Measurements from ENCODE around the gene NXF1. TPM values are rescaled to one million over a fixed set of nuclear protein-coding genes. Genes with fewer than 3 reads are reported as not detected.

NXF1 gene
- total and polyA plus RNA-seq, 2 donors (not counting 1 experiment from before 2014, with no cell fraction given), result 161 to 262 TPM

DNA sequence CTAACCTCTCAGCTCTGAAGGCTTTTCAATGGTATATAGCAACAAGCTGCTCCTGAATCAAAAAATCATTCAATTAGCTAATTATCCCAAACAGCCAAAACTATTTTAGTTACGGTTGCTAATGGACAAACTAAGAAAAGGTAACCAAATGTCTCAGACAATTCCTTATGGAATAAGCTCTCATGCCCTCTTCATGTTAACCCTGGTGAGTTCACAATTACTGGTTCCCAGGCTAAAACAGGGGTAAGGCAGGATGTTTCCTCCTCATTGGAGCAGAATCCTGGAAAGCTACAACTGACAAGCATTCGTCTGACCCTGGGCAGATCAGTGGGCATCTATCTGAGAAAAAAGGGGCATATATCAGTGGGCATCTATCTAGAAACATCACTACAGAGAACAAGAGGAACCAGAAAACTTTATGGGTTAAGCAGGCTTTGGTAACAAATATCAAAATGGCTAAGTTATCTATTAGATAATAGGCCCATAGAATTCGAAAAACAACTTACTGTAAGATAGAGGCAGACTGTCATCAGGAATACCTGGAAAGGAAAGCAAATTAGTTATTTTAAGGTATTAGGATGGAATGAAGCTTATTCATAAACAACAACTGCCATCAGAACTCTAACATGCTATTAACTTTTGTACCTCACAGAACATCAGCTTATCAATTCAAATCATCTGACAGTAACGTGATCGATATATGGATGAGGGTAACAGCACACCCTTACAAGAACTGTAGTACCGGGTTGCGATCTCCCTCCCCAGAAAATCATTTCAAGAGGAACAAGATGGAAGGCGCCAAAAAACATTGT, 49.0 kb upstream of the NXF1 start:
- Histone ChIP-seq H3K27me3 (replicated peaks in 1 of 4; ENCODE audit: control extremely low read depth in 1 of 4, control insufficient read depth in 3 of 4, insufficient read depth in 4 of 4, low read length in 3 of 4) (no peaks in the 10 kb centered on the region), H2AFZ (ENCODE audit: insufficient read depth, low read depth, low read length, poor library complexity, severe bottlenecking) (no peak overlapping the region), H4K20me1 (ENCODE audit: control insufficient read depth, insufficient read depth, low read length, poor library complexity, severe bottlenecking) (peaks cover 26% of the 10 kb centered on the region), H3K9me3 (ENCODE audit: control extremely low read depth in 1 of 3, control insufficient read depth in 2 of 3, insufficient read depth in 1 of 3, low read length in 2 of 3) (no peaks in the 10 kb centered on the region), H3K4me1 (ENCODE audit: control insufficient read depth in 2 of 2, insufficient read depth in 2 of 2, low read length in 2 of 2) (peaks cover 39 to 58% of the 10 kb centered on the region in 2 donors), H3K36me3 (replicated peaks in 1 of 2; ENCODE audit: control extremely low read depth in 1 of 2, control insufficient read depth in 1 of 2, extremely low read depth in 1 of 2, insufficient read depth in 2 of 2, low read length in 1 of 2) (peaks cover 17 to 39% of the 10 kb centered on the region in 2 experiments), H3K27ac (ENCODE audit: low read length in 2 of 2) (peak overlapping the region; percentile 44 to 84), H3K79me2 (ENCODE audit: control insufficient read depth, insufficient read depth, low read length) (peaks cover 50% of the 10 kb centered on the region), H3K4me2 (replicated peaks; ENCODE audit: low read depth, low read length, poor library complexity, severe bottlenecking) (peak overlapping the region; percentile 95), H3K4me3 (ENCODE audit: control extremely low read depth in 1 of 5, extremely low read depth in 1 of 5, insufficient read depth in 1 of 5, low read depth in 2 of 5, low read length in 4 of 5) (peak overlapping the region; percentile 68 to 100 (median 99)), H3K9ac (ENCODE audit: low read length) (peak overlapping the region; percentile 97)
- DNase-seq (peak; percentile 14), ATAC-seq (ENCODE audit: low read depth) (no peak)
- H3K4me1 Mint-ChIP-seq, result peaks cover 61% of the 10 kb centered on the region
- H3K4me3 Mint-ChIP-seq, result peak overlapping the region; percentile 99
- no peak for TF ChIP-seq EZH2 (IDR thresholded peaks at IDR 0.05; ENCODE audit: borderline replicate concordance, insufficient read depth, low read depth, low read length, poor library complexity, severe bottlenecking)
- intact Hi-C loops (cut with micrococcal nuclease), result no loop called here
- POLR2A ChIA-PET, result interaction anchor here (0.6 to 5.2 kb wide), 10 partner anchors 9 to 263 kb away, joined by 3 to 159 read pairs (median 8); partner anchors contain the start of genes HNRNPUL2, TMEM179B, TUT1 and WDR74
- 12% methylated on average over 5 of the region's 8 CpGs for WGBS (ENCODE audit: insufficient coverage)
- no peaks in the 10 kb centered on the region for H3K27me3 Mint-ChIP-seq
- peak overlapping the region; percentile 98 for H3K27ac Mint-ChIP-seq
- H3K9me3 Mint-ChIP-seq (ENCODE audit: insufficient read depth), result no peaks in the 10 kb centered on the region
- CTCF ChIA-PET, result interaction anchor here (0.9 to 2.2 kb wide), 8 partner anchors 10 to 429 kb away, joined by 3 to 11 read pairs (median 6); no protein-coding TSS in a partner anchor

DNA sequence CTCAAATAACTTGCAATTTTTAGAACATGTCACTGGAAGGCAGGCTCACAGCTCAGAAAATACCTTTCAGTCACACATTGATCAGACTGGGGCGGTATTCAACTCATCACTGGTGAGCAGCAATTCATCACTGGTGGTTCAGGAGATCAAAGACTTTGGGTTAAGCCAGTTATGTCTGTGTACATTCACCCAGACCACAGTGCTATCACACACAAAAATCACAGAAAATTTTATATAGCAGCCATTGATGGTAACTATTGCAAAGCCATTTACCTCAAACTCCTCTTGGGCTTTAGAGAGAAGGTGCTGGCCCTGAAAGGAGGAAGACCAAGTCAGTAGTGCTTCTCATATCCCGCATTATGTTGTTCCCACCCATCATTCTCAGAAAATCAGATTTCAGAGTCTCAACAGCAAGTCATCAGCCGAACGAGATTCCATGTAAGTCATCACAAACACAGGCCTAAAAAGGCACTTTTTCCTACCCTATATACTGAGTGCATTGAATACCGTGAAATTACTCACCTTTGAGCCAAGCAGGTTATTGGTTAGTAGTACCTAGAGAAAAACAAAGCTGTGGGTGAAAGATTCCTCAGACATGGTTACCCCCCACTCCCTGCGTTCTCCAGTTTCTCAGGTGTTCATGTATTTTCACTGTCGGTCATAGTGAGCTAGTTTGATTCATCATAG, 48.2 kb upstream of the NXF1 start:
- no peaks in the 10 kb centered on the region for H3K27me3 ChIP-seq (replicated peaks in 1 of 4; ENCODE audit: control extremely low read depth in 1 of 4, control insufficient read depth in 3 of 4, insufficient read depth in 4 of 4, low read length in 3 of 4)
- H3K4me2 ChIP-seq (replicated peaks; ENCODE audit: low read depth, low read length, poor library complexity, severe bottlenecking), result peak overlapping the region; percentile 95
- POLR2A ChIA-PET, result interaction anchor here (0.6 to 5.2 kb wide), 5 partner anchors 8 to 234 kb away, joined by 3 to 159 read pairs (median 3); partner anchors contain the start of gene WDR74
- H4K20me1 ChIP-seq (ENCODE audit: control insufficient read depth, insufficient read depth, low read length, poor library complexity, severe bottlenecking), result peaks cover 26% of the 10 kb centered on the region
- DNase-seq (peak; percentile 12), ATAC-seq (ENCODE audit: low read depth) (no peak)
- CTCF ChIA-PET, result interaction anchor here (0.9 to 2.2 kb wide), 6 partner anchors 11 to 428 kb away, joined by 3 to 11 read pairs (median 6); no protein-coding TSS in a partner anchor
- peak overlapping the region in 1 of 2 donors; percentile 84 for H3K27ac ChIP-seq (ENCODE audit: low read length in 2 of 2)
- TF ChIP-seq, protein P1, sequence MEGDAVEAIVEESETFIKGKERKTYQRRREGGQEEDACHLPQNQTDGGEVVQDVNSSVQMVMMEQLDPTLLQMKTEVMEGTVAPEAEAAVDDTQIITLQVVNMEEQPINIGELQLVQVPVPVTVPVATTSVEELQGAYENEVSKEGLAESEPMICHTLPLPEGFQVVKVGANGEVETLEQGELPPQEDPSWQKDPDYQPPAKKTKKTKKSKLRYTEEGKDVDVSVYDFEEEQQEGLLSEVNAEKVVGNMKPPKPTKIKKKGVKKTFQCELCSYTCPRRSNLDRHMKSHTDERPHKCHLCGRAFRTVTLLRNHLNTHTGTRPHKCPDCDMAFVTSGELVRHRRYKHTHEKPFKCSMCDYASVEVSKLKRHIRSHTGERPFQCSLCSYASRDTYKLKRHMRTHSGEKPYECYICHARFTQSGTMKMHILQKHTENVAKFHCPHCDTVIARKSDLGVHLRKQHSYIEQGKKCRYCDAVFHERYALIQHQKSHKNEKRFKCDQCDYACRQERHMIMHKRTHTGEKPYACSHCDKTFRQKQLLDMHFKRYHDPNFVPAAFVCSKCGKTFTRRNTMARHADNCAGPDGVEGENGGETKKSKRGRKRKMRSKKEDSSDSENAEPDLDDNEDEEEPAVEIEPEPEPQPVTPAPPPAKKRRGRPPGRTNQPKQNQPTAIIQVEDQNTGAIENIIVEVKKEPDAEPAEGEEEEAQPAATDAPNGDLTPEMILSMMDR (IDR thresholded peaks at IDR 0.05), result no peak
- 77% methylated on average over 4 of the region's 7 CpGs for WGBS (ENCODE audit: insufficient coverage)
- Mint-ChIP-seq H3K27me3 (no peaks in the 10 kb centered on the region), H3K9me3 (ENCODE audit: insufficient read depth) (no peaks in the 10 kb centered on the region), H3K4me3 (peak overlapping the region; percentile 99), H3K4me1 (peaks cover 61% of the 10 kb centered on the region), H3K27ac (peak overlapping the region; percentile 98)
- H3K79me2 ChIP-seq (ENCODE audit: control insufficient read depth, insufficient read depth, low read length), result peaks cover 50% of the 10 kb centered on the region
- intact Hi-C loops (cut with micrococcal nuclease), result no loop called here
- H3K9me3 ChIP-seq (ENCODE audit: control extremely low read depth in 1 of 3, control insufficient read depth in 2 of 3, insufficient read depth in 1 of 3, low read length in 2 of 3), result no peaks in the 10 kb centered on the region
- H3K9ac ChIP-seq (ENCODE audit: low read length), result peak overlapping the region; percentile 97
- H3K4me1 ChIP-seq (ENCODE audit: control insufficient read depth in 2 of 2, insufficient read depth in 2 of 2, low read length in 2 of 2), result peaks cover 39 to 58% of the 10 kb centered on the region in 2 donors
- no peak overlapping the region for H2AFZ ChIP-seq (ENCODE audit: insufficient read depth, low read depth, low read length, poor library complexity, severe bottlenecking)
- H3K36me3 ChIP-seq (replicated peaks in 1 of 2; ENCODE audit: control extremely low read depth in 1 of 2, control insufficient read depth in 1 of 2, extremely low read depth in 1 of 2, insufficient read depth in 2 of 2, low read length in 1 of 2), result peaks cover 17 to 39% of the 10 kb centered on the region in 2 experiments
- peak overlapping the region in 1 of 5 experiments; percentile 96 for H3K4me3 ChIP-seq (ENCODE audit: control extremely low read depth in 1 of 5, extremely low read depth in 1 of 5, insufficient read depth in 1 of 5, low read depth in 2 of 5, low read length in 4 of 5)

Measured in B cell (primary cell).